ENCODE results near the gene CRAT. TPM values are rescaled to one million over a fixed set of nuclear protein-coding genes. Genes with fewer than 3 reads are reported as not detected.

The CRAT gene
- total RNA-seq, 2 experiments from 2014 or later, result 9.0 to 9.7 TPM

DNA sequence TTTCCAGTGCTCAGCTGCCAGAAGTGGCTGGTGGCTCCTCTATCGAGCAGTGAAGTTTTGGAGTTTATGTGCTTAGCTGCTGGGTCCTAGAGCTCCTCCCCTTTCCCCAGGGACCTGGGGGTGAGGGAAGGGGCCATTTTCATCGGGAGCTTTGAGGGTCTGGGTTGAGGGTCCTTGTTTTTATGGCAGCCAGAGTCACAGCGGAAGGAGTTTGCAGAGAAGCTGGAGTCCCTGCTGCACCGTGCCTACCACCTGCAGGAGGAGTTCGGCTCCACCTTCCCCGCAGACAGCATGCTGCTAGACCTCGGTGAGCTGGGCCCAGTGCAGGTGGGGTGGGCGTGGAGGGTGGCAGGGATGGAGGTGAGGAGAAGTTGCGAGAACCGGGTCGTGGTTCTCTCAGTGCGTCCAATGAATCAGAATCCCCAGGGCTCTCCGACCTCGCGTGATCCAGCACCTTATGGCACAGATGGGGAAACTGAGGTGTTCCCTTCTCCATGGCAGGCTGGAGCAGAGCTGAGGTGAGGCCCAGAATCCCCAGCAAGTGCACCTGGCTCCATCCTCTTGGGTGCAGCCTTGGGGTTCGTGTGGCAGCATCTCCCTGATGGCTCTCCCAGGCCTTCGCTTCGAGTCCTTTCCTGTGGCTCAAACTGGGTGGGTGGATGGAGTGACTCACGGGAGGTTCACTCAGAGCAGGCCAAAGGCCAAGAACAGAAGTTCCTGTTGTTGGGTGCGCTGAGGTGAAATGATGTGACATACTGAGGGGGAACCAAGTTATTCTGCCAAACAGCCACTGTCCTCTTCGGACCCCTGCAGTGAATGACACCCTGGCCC is 51.4 kb downstream of the CRAT start:
- POLR2A ChIA-PET, result no interaction called here
- CTCF ChIA-PET, result no interaction called here

DNA sequence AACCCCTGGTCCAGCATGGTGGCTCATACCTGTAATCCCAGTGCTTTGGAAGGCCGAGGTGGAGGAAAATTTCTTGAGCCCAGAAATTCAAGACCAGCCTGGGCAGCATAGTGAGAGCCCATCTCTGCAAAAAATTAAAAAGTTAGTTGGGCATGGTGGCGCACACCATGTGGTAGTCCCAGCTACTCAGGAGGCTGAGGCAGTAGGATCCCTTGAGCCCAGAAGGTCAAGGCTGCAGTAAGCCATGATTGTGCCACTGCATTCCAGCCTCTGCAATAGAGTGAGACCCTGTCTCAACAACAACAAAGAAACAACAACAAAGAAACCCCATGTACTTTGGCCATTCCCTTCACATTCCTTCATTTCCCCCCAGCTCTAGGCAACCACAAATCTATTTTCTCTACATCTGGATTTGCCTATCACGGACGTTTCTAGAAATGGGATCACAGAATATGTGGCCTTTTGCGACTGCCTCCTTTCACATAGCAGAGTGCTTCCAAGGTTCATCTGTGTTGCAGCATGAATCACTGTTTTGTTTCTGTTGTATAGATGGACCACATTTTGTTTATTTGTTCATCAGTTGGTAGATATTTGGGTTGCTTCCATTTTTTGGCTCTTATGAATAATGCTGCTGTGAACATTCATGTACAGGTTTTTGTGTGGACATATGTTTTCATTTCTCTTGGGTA is 56.3 kb downstream of the CRAT start:
- ChIA-PET POLR2A (interaction anchor here (0.6 kb wide), 1 partner anchor 34 kb away, joined by 3 read pairs; no protein-coding TSS in a partner anchor), CTCF (interaction anchor here (0.6 kb wide), 1 partner anchor 631 kb away, joined by 3 read pairs; no protein-coding TSS in a partner anchor)

DNA sequence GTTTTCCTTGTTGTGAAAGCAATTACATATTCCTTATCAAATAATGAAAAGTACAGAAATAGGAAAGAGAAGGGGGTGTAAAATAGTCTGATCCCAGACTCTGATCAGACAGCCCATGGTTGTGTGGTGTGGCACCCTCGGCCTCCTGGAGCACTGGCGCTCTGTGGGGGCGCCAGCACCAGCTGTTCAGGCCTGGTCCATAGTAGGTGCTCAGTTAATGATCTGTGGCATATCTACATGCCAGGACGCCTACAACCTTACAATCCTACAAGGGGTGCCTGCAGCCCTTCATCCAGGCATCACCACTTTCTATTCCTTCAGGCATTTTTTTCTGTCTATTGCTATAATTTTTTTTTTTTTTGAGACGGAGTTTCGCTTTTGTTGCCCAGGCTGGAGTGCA is 57.6 kb downstream of the CRAT start:
- ChIA-PET POLR2A (no interaction called here), CTCF (no interaction called here)

DNA sequence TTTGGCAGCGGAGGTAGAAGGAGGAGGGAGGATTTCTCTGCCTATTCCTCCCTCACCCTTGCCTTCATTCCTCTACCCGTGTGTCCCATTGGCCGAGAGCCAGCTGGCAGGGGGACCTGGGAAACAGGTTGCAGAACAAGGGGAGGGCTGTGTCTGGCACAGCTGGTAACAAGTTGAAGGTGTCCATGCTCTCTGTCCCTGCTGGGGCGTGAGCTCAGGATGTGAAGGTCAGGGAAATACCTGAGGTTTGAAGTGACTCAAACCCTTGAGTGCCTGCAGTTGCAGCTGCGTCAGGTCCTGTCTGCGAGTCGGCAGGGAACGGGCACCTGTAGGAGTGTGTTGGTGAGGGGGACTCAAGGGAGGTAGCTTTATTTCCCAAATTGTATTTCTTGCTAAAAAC is 58.0 kb downstream of the CRAT start:
- POLR2A ChIA-PET, result no interaction called here
- CTCF ChIA-PET, result no interaction called here

Other genes starting within 250 kb of the CRAT start
- 10 to 100 TPM; 10.1 to 10.9 TPM for gene KYAT1, start 228.8 kb downstream of the CRAT start, total RNA-seq
- 10 to 100 TPM; 22.7 to 24.7 TPM for gene LRRC8A, start 228.7 kb downstream of the CRAT start, total RNA-seq
- gene PHYHD1, start 189.8 kb downstream of the CRAT start, total RNA-seq, result not detected
- 10 to 100 TPM; 12.5 to 12.7 TPM for gene DOLK, start 163.2 kb downstream of the CRAT start, total RNA-seq
- 100 to 1,000 TPM; 136 to 139 TPM for gene NUP188, start 163.1 kb downstream of the CRAT start, total RNA-seq
- 10 to 100 TPM; 54.5 to 56.3 TPM for gene SH3GLB2, start 82.5 kb downstream of the CRAT start, total RNA-seq
- 10 to 100 TPM; 30.0 to 30.8 TPM for gene MIGA2, start 74.2 kb downstream of the CRAT start, total RNA-seq
- 10 to 100 TPM; 22.5 to 27.0 TPM for gene DOLPP1, start 29.7 kb downstream of the CRAT start, total RNA-seq
- gene PTPA, start 622 bp upstream of the CRAT start, total RNA-seq, result 100 to 1,000 TPM; 111 to 113 TPM
- gene IER5L, start 67.5 kb upstream of the CRAT start, total RNA-seq, result 1 to 10 TPM; 1.9 to 2.1 TPM